Measurements from ENCODE around the gene TMSB4X. TPM values are rescaled to one million over a fixed set of nuclear protein-coding genes. Genes with fewer than 3 reads are reported as not detected.
A peak's percentile ranks its signal among the peaks of the same experiment; 100 is the strongest.
"Not testable (repeated sequence)": the region's sequence is repeated elsewhere in the genome, so short reads cannot be mapped to it uniquely, and the experiment has no call there.

The TMSB4X gene
- total and polyA plus RNA-seq, 2 of the 4 experiments (the other 2 are of a cell fraction): 4,648 to 11,116 TPM

DNA sequence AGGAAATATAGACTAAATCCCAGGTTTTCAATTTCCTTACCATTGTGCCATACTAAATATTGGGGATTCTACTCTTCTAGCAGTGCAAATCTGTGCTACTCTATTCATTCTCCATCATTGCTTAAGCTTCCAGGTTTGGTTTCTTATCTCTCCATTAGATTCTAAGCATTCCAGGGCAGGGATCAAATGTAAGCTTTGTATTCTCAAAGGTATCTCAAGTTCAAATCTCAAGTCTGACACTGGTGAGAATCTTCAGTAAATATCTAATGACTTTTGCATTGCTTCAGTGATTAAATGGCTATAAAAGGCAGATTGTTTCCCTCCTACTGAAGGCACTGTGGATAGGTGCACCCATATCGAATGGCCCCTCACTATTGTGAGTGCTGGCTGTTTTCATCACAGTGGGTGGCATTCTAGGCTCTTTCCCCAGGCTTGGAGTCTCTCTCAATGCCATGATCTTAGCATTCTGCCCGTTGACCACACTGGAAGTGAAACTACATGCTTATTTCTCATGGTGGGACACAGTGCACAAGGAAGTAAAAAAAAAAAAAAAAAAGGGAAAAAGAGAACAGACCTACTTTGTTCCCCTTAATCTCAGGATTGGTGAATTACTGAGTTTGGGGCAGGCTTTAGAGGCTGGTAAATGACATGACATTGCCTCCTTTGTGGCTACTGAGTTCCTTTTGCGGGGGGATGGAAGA lies 40.8 kb downstream of the TMSB4X start:
- in situ Hi-C loops (cut with MboI; ENCODE audit: low sequenced_read_pairs): no loop called here
- TF ChIP-seq FOS (IDR thresholded peaks at IDR 0.05; ENCODE audit: low read depth, low read length) (no peak), MAFK (IDR thresholded peaks at IDR 0.05; ENCODE audit: low read depth, low read length) (no peak)
- TF ChIP-seq, protein P1, sequence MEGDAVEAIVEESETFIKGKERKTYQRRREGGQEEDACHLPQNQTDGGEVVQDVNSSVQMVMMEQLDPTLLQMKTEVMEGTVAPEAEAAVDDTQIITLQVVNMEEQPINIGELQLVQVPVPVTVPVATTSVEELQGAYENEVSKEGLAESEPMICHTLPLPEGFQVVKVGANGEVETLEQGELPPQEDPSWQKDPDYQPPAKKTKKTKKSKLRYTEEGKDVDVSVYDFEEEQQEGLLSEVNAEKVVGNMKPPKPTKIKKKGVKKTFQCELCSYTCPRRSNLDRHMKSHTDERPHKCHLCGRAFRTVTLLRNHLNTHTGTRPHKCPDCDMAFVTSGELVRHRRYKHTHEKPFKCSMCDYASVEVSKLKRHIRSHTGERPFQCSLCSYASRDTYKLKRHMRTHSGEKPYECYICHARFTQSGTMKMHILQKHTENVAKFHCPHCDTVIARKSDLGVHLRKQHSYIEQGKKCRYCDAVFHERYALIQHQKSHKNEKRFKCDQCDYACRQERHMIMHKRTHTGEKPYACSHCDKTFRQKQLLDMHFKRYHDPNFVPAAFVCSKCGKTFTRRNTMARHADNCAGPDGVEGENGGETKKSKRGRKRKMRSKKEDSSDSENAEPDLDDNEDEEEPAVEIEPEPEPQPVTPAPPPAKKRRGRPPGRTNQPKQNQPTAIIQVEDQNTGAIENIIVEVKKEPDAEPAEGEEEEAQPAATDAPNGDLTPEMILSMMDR (conservative IDR thresholded peaks at IDR 0.05; ENCODE audit: low read depth, low read length): no peak

DNA sequence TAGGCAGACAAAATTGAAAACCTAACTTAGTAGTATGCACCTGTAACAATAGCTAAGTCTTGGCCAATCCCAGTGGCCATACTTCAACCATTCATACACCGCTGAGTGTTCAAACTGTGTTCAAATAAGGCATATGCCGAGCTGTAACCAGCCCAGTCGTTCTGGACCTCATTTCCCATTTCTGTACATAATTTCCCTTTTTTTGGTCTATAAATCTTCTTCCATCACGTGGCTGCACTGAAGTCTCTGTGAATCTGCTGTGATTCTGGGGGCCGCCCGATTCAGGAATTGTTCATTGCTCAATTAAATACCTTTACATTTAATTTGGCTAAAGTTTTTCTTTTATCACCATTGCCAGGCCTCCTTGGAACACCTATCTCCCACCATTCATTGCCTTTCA lies 41.8 kb downstream of the TMSB4X start:
- H3K79me1 ChIP-seq (ENCODE audit: low read depth in 1 of 2, low read length in 2 of 2); H2AK9ac ChIP-seq (replicated peaks; ENCODE audit: low read depth, low read length, poor library complexity); H2BK15ac ChIP-seq (ENCODE audit: low read depth, low read length); H3K56ac ChIP-seq (ENCODE audit: extremely low read depth, insufficient read depth, low read length); H3K9ac ChIP-seq (ENCODE audit: low read depth, low read length); CTCF ChIA-PET; H4K8ac ChIP-seq (ENCODE audit: low read depth in 2 of 2, low read length in 2 of 2); dilution Hi-C loops (cut with HindIII; ENCODE audit: low sequenced_read_pairs, unreplicated experiment); H2BK120ac ChIP-seq (ENCODE audit: low read depth, low read length); intact Hi-C loops (cut with micrococcal nuclease); H3K27ac ChIP-seq (ENCODE audit: insufficient read depth, low read length); H2AK5ac ChIP-seq (ENCODE audit: low read depth, low read length); H3K4me1 ChIP-seq (ENCODE audit: control insufficient read depth, insufficient read depth, low read length); H3K4ac ChIP-seq (ENCODE audit: low read depth, low read length); H4K20me1 ChIP-seq (ENCODE audit: insufficient read depth, low read length); DNase-seq; H3K9me3 ChIP-seq (ENCODE audit: control insufficient read depth, insufficient read depth, low read length); H3K18ac ChIP-seq (ENCODE audit: low read depth, low read length); H3K36me3 ChIP-seq (ENCODE audit: control insufficient read depth, insufficient read depth, low read length); H2BK20ac ChIP-seq (ENCODE audit: low read depth, low read length); H2AFZ ChIP-seq (replicated peaks; ENCODE audit: low read length, poor library complexity); ATAC-seq (ENCODE audit: low read depth); H3K23ac ChIP-seq (ENCODE audit: low read depth, low read length); in situ Hi-C loops (cut with MboI; ENCODE audit: low sequenced_read_pairs); H4K91ac ChIP-seq (ENCODE audit: insufficient read depth, low read depth, low read length); H3K14ac ChIP-seq (replicated peaks; ENCODE audit: low read depth, low read length); H3K4me2 ChIP-seq (ENCODE audit: low read depth, low read length); H3K4me3 ChIP-seq (ENCODE audit: insufficient read depth, low read depth, low read length); BruUV-seq (replicated peaks); H3K27me3 ChIP-seq (ENCODE audit: control insufficient read depth, insufficient read depth, low read length); H3K9me1 ChIP-seq (ENCODE audit: insufficient read depth, low read length); POLR2A ChIA-PET (ENCODE audit: unreplicated experiment); H2BK5ac ChIP-seq (ENCODE audit: low read depth, low read length, poor library complexity, severe bottlenecking); H4K5ac ChIP-seq (ENCODE audit: low read depth, low read length): not testable (repeated sequence)
- WGBS, 2 experiments (ENCODE audit: extremely low coverage in 2 of 2, insufficient read length in 1 of 2): 50% methylated on average over 1 of the region's 6 CpGs; no CpG with 5 or more reads in 1 of the 2 experiments

More for the DNA sequence above, 40.8 kb downstream of the TMSB4X start:
- Histone ChIP-seq H2AFZ (replicated peaks; ENCODE audit: low read length, poor library complexity) (no peak overlapping the region), H2AK5ac (ENCODE audit: low read depth, low read length) (no peak overlapping the region; the same call in 1 of the 2 replicates), H3K27me3 (ENCODE audit: control insufficient read depth, insufficient read depth, low read length) (no peaks in the 10 kb centered on the region), H2AK9ac (replicated peaks; ENCODE audit: low read depth, low read length, poor library complexity) (no peak overlapping the region), H3K9me3 (ENCODE audit: control insufficient read depth, insufficient read depth, low read length) (no peaks in the 10 kb centered on the region), H3K4me2 (ENCODE audit: low read depth, low read length) (no peak overlapping the region), H2BK20ac (ENCODE audit: low read depth, low read length) (0 out of 2 replicates have a peak overlapping the region, but pooled peaks have one; percentile 61), H3K4ac (ENCODE audit: low read depth, low read length) (no peak overlapping the region; the same call in 1 of the 2 replicates), H3K27ac (ENCODE audit: insufficient read depth, low read length) (no peak overlapping the region), H3K18ac (ENCODE audit: low read depth, low read length) (peak overlapping the region; percentile 84), H3K9ac (ENCODE audit: low read depth, low read length) (no peak overlapping the region), H4K8ac (ENCODE audit: low read depth in 2 of 2, low read length in 2 of 2) (peak overlapping the region in 1 of 2 experiments; percentile 29; a peak in 1 of 4 replicates), H2BK5ac (ENCODE audit: low read depth, low read length, poor library complexity, severe bottlenecking) (no peak overlapping the region), H4K91ac (ENCODE audit: insufficient read depth, low read depth, low read length) (no peak overlapping the region), H4K20me1 (ENCODE audit: insufficient read depth, low read length) (no peaks in the 10 kb centered on the region), H3K4me1 (ENCODE audit: control insufficient read depth, insufficient read depth, low read length) (peaks cover 2% of the 10 kb centered on the region; the same call in 1 of the 2 replicates), H3K4me3 (ENCODE audit: insufficient read depth, low read depth, low read length) (no peak overlapping the region), H2BK15ac (ENCODE audit: low read depth, low read length) (no peak overlapping the region), H3K14ac (replicated peaks; ENCODE audit: low read depth, low read length) (no peak overlapping the region), H3K56ac (ENCODE audit: extremely low read depth, insufficient read depth, low read length) (no peak overlapping the region), H2BK120ac (ENCODE audit: low read depth, low read length) (peak overlapping the region; percentile 58; the same call in 1 of the 2 replicates), H4K5ac (ENCODE audit: low read depth, low read length) (no peak overlapping the region), H3K36me3 (ENCODE audit: control insufficient read depth, insufficient read depth, low read length) (no peaks in the 10 kb centered on the region), H3K79me1 (ENCODE audit: low read depth in 1 of 2, low read length in 2 of 2) (no peaks in the 10 kb centered on the region), H3K23ac (ENCODE audit: low read depth, low read length) (no peak overlapping the region), H3K9me1 (ENCODE audit: insufficient read depth, low read length) (no peaks in the 10 kb centered on the region)
- ChIA-PET CTCF (no interaction called here), POLR2A (ENCODE audit: unreplicated experiment) (no interaction called here)
- ATAC-seq (ENCODE audit: low read depth): no peak
- WGBS, 2 experiments (ENCODE audit: extremely low coverage in 2 of 2, insufficient read length in 1 of 2): no CpG with 5 or more reads among the region's 3 CpGs
- DNase-seq: no peak
- dilution Hi-C loops (cut with HindIII; ENCODE audit: low sequenced_read_pairs, unreplicated experiment): no loop called here
- intact Hi-C loops (cut with micrococcal nuclease): no loop called here
- BruUV-seq (replicated peaks): no TSS peak
